Activated T-cell treated with anti-CD3 and anti-CD28 coated beads for 1 hour (primary cell): ENCODE results near the gene SLC9A9.

Source experiments
- DNase-seq: peaks from one replicate; pipeline ENCODE4 v3.0.0-alpha.2; 2020; ENCODE audit warnings: low read depth

The SLC9A9 gene

GRCh38 chr3:143321058-143321769 is 527.1 kb downstream of the SLC9A9 start:
- no peak for DNase-seq

DNA sequence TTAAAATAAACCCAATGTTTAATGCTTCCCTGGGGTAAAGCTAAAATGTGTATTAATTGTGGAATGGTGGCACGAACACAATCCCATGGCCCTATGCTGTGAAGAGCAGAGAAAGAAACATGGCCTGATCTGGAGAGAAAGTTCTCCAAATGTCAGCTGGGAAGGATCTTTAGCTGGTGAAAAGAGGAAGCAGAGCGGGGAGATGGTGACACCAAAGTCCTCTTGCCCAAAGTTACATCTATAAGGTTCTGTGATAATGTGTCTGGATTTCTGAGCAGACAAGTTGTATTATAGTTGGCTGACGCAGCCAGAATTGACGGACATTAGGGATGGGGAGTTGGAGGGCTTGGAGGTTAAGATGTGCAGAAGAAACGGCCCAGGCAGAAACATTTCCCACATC is 532.5 kb downstream of the SLC9A9 start:
- DNase-seq: no peak

- DNase-seq: no peak
Measured at GRCh38 chr3:143314251-143315093, 533.8 kb downstream of the SLC9A9 start.

DNA sequence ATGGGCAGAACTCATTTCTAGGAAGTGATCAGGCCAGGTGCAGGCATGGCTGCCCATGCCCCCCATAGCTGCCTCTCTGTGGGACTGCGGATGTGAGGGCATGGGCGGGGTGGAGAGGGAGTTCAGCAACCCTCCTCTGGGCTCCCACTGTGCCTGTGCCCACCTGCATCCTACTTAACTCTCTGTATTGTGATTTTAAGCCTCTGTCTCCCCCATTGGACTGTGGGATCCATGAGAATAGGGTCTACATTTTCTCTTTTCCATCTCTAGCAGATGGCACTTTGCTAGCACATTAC is 534.4 kb downstream of the SLC9A9 start:
- no peak for DNase-seq

- no peak for DNase-seq
Measured at GRCh38 chr3:143313025-143313892, 535.0 kb downstream of the SLC9A9 start.

DNA sequence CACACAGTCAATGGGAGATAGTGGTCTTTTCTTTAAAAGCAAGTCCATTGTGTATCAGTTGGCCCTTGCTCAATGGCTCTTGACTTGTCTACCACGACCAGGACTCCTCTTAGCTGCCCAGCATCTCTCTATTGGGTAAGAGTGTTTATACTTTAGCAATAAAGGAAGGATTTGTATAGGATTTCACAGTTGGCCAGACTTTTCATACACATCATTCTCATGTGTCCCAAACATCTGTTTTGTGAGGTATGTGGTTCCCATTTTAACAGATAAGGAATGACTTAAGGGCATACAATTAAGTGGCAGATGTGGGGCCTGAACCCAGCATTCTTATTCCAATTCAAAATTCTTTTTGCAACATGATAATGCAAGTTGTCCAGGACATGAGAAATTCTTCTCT is 537.2 kb downstream of the SLC9A9 start:
- DNase-seq: no peak

GRCh38 chr3:143309705-143310104 is 538.6 kb downstream of the SLC9A9 start:
- no peak for DNase-seq

GRCh38 chr3:143307613-143308183 is 540.6 kb downstream of the SLC9A9 start:
- DNase-seq: no peak

DNA sequence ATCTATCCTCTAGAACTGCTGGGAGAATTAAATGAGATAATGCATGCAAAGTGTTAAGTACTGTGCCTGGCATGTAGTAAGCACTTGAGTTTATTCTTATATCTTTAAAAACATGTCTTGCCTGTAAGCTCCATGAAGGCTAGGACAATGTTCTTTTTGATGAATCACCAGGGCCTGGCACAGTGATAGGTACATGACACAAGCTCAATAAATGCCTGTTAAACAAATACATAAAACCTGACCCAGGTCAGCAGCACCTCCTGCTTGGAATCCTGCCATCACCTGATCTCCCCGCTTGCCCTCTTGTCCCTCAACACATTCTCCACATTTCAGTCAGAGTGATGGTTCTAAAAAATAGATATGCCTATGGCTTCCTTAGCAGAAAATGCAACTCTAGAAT is 541.9 kb downstream of the SLC9A9 start:
- no peak for DNase-seq

- no peak for DNase-seq
Measured at GRCh38 chr3:143302638-143303171, 545.6 kb downstream of the SLC9A9 start.

DNA sequence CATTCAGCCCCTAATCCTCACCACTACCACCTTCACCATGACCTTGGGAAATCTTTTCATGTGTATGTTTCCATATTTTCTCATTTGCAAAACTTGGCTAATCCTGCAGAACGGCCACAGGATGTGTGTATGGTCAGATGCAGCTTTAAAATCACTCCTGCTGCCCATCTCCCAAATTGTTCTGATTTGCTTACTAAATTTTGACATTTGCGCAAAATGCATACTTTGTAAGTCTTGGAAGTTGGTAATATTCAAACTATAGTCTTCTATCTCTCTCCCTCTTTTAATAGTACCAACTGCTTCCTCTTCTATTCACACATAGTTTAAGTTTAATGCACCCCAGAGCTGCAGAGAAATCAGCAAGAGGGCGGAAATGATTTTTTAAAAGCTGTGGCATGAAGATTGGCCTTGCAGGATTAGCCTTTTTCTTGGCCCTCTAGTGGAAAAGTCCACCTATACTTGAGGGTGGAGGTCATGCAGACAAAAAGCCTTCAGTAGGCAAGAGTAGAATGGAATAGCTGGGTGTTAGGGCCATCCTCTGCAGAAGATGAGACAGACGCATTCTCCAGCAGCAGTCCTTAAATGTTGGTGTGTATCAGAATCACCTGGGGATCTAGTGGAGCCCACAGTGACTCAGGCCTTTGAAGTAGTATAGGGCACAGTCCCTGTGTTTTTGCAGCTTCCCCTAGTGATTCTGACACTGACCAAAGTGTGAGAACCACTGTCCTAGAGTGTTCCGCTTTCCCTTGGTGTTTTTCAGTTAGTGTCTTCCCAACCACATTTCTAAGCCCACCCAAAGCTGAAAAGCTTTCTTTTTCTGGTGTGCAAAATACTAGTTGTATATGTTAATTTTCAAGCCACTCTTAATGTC is 547.0 kb downstream of the SLC9A9 start:
- no peak for DNase-seq

- DNase-seq: no peak
Measured at GRCh38 chr3:143298886-143299535, 549.3 kb downstream of the SLC9A9 start.

DNA sequence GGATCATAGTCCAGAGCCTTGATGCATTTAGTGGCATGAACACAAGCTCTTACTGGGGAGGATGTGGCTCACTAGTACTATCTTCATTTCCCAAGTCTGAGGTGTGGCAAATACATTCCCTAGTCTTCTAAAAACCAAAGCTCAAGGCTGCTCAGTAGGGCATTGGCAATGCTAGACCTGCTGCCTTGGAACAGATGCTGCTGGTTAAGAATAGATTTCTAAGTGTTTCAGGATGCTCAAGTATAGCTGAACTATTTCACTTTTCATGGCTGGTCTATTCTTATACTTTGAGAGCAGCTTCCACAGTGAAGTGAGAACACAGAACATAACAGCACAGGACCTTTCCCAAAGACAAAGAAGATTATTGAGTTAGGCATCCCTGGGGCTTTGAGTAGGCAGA is 549.9 kb downstream of the SLC9A9 start:
- DNase-seq: no peak

GRCh38 chr3:143295201-143296080 is 552.8 kb downstream of the SLC9A9 start:
- no peak for DNase-seq

- no peak for DNase-seq
Measured at GRCh38 chr3:143294188-143294587, 554.1 kb downstream of the SLC9A9 start.

GRCh38 chr3:143291836-143292447 is 556.3 kb downstream of the SLC9A9 start:
- DNase-seq: no peak

DNA sequence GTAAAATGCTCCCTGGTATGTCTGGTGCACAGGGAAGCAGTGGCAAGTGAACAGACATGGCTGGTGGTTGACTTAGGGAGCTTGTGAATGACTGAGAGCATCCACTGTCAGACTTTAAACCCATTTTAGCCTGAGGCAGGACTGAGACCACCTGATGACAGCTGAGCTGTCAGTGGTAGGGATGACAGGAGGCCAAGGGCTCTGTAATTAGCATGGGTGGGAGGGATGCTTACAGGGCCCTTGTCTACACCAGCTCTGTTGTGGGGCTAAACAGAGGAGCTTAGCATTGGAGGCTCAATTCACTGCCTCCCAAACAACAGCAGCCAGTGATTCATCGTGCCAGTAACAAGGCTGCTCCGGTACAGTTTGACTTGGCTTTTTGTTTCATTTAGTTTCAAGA is 559.3 kb downstream of the SLC9A9 start:
- DNase-seq: no peak

DNA sequence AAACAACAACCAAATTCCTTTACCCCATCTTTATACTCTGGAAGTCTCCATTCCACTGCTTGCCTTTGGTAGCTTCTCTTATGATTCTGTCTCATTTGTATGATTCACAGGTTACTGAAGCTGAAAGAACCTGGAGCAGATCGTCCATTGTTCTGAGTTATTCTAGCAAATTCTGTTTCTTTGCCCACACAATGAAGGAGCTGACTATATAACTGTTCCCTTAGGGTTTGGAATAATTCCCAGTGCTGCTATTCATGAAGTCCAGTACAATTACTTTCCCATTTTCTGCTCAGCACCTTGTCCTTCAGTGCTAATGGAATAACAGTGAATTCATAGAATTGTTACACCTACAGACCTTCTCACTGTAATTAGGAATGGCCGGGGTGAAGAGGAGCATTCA is 560.9 kb downstream of the SLC9A9 start:
- no peak for DNase-seq

DNA sequence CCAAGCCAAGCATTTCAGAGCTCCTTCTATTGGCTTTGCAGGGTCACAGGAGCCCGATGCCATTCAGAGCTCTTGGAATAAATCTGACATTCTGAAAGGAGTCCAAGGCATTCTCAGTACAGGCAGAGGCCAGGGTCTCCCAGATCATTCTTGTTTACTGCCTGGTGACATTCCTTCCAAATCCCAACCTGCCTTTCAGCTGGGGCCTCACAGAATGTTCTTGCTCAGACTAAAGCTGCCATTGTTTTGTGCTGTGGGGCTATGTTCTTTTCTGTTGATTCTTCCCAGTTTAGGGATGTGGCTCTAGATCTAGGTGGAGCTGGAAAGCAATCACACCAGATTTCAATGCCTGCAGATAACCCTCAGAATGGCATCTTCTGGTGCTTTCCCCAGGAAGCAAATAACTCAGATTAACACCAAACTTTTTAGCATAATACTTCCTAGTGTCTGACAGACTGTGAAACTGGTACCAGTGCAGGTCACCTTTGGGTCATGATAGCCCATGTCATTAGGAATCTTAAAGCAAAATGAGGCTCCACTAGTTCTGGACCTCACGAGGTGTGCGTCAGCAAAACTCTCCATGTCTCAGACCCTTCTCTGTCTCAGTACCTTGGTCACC is 561.8 kb downstream of the SLC9A9 start:
- no peak for DNase-seq
